K562 (cell line): Measurements from ENCODE around the gene DNAJC15. TPM values are rescaled to one million over a fixed set of nuclear protein-coding genes. Genes with fewer than 3 reads are reported as not detected.

Experiments
- ATAC-seq: fragments of 200-7000 bp; cut with Tn5 transposase; 3 replicates; pipeline ENCODE4 v1.9.1; 2020; ENCODE audit warnings: moderate library complexity
- BruUV-seq: library from RNA; stranded (reverse); fragments of 400-500 nt; replicated peaks from 2 replicates; lab custom pipeline; 2021; lab: Mats Ljungman, UMichigan
- CTCF ChIA-PET: fragments of 300-600 bp; formaldehyde crosslinking; extraction: SDS; loops from one replicate; lab custom pipeline; 2021; ENCODE audit warnings: low intra/inter-chr PET ratio; lab: Yijun Ruan, JAX
- POLR2A ChIA-PET: fragments of 300-600, 350-650 bp; sonication (Branson Sonifier 250); formaldehyde crosslinking; extraction: SDS; loops from one replicate; lab custom pipeline; 2021; ENCODE audit warnings: antibody characterized with exemption, inconsistent platforms; lab: Yijun Ruan, JAX
- DNase-seq, 4 experiments: peaks; one replicate each; pipeline versions ENCODE4 v3.0.0 to v3.0.0-alpha.2; 2011 to 2018; ENCODE audit warnings: low spot score in 3 of 4, mixed read lengths in 3 of 4; ENCODE audit errors: extremely low read depth in 1 of 4
- FAIRE-seq: peaks from 2 replicates; lab custom pipeline; 2011; peaks lifted over from hg19 to GRCh38; lab: Jason Lieb, UNC
- H2AFZ ChIP-seq: 2 replicates; pipeline ENCODE4 v1.6.0; 2011; ENCODE audit warnings: low read depth, low read length, control low read depth, inconsistent platforms
- H3K27ac ChIP-seq: fragments of 200-600 bp; 3 replicates; pipeline ENCODE4 v1.8.0; 2011; ENCODE audit warnings: low read depth, mild to moderate bottlenecking, control low read depth, inconsistent platforms, low read length, moderate library complexity, mixed read lengths; ENCODE audit errors: extremely low read depth
- H3K27me3 ChIP-seq, 2 experiments: fragments of 300-600 bp in 1 of 2; 2 replicates in 1 of 2; 3 replicates in 1 of 2; pipeline versions ENCODE4 v1.6.0 to v1.8.0; 2011; ENCODE audit warnings: inconsistent platforms in 2 of 2, low read length in 2 of 2, mild to moderate bottlenecking in 1 of 2, mixed read lengths in 1 of 2, moderate library complexity in 1 of 2; ENCODE audit not compliant: control insufficient read depth in 2 of 2, insufficient read depth in 2 of 2
- H3K36me3 ChIP-seq: fragments of 300-600 bp; 3 replicates; pipeline ENCODE4 v1.8.0; 2011; ENCODE audit warnings: mild to moderate bottlenecking, low read length, inconsistent platforms; ENCODE audit not compliant: control insufficient read depth, insufficient read depth
- H3K4me1 ChIP-seq, 2 experiments: fragments of 200-600 bp in 1 of 2; replicated peaks in 1 of 2; 2 replicates in 1 of 2; 3 replicates in 1 of 2; pipeline versions ENCODE4 v1.5.1 to v1.8.0; 2011; ENCODE audit warnings: inconsistent platforms in 2 of 2, low read length in 2 of 2, mild to moderate bottlenecking in 1 of 2, mixed read lengths in 1 of 2, moderate library complexity in 1 of 2; ENCODE audit not compliant: control insufficient read depth in 2 of 2, insufficient read depth in 2 of 2
- H3K4me2 ChIP-seq: 2 replicates; pipeline ENCODE4 v1.6.1; 2011; ENCODE audit warnings: low read length, control low read depth, inconsistent platforms, mixed read lengths; ENCODE audit not compliant: insufficient read depth
- H3K4me3 ChIP-seq: fragments of 200-600 bp; sonication (generic), shearing (Covaris generic); 2 replicates; pipeline ENCODE4 v1.5.1; 2016; ENCODE audit warnings: control low read depth, inconsistent platforms
- H3K79me2 ChIP-seq: fragments of 200-600 bp; 3 replicates; pipeline ENCODE4 v1.8.0; 2011; ENCODE audit warnings: low read length, inconsistent platforms; ENCODE audit not compliant: control insufficient read depth, insufficient read depth
- H3K9ac ChIP-seq, 2 experiments: 2 replicates each; pipeline versions ENCODE4 v1.6.0 to v1.6.1; 2011; ENCODE audit warnings: low read depth in 2 of 2, low read length in 2 of 2, control low read depth in 1 of 2, inconsistent platforms in 1 of 2, mild to moderate bottlenecking in 1 of 2, mixed read lengths in 1 of 2; ENCODE audit not compliant: insufficient read depth in 1 of 2
- H3K9me1 ChIP-seq: one replicate; pipeline ENCODE4 v1.6.0; 2011; ENCODE audit warnings: inconsistent platforms, mild to moderate bottlenecking, low read length, moderate library complexity; ENCODE audit not compliant: control insufficient read depth, insufficient read depth
- H3K9me3 ChIP-seq: replicated peaks from 2 replicates; pipeline ENCODE4 v1.5.1; 2011; ENCODE audit warnings: low read depth, low read length, inconsistent platforms; ENCODE audit not compliant: control insufficient read depth, insufficient read depth
- H4K20me1 ChIP-seq: replicated peaks from 2 replicates; pipeline ENCODE4 v1.6.1; 2011; ENCODE audit warnings: low read length, inconsistent platforms, mixed read lengths; ENCODE audit not compliant: control insufficient read depth, insufficient read depth
- CXXC5 ChIP-seq: fragments of 250-450 bp; sonication (Bioruptor Pico); IDR thresholded peaks from 2 replicates; pipeline ENCODE4 v1.8.0; 2022; ENCODE audit warnings: inconsistent platforms, mild to moderate bottlenecking, moderate library complexity
- FOXJ3 ChIP-seq: sonication (generic); formaldehyde crosslinking; IDR thresholded peaks from 2 replicates; pipeline ENCODE4 v1.4.0; 2020; ENCODE audit warnings: mild to moderate bottlenecking, missing genetic modification reagents
- HMG20B ChIP-seq: fragments of 250-450 bp; sonication (Bioruptor Pico); IDR thresholded peaks from 2 replicates; pipeline ENCODE4 v1.5.0; 2021; ENCODE audit warnings: mild to moderate bottlenecking
- ILF3 ChIP-seq: fragments of 450-650 bp; IDR thresholded peaks from 2 replicates; pipeline ENCODE4 v1.6.1; 2018; ENCODE audit warnings: antibody characterized with exemption, mild to moderate bottlenecking, moderate library complexity, borderline replicate concordance
- TEAD1 ChIP-seq, 2 experiments: fragments of 450-650 bp in 1 of 2; sonication (generic) in 1 of 2; formaldehyde crosslinking; IDR thresholded peaks; 2 replicates each; pipeline versions ENCODE4 v1.4.0 to v1.8.0; 2020 to 2022; ENCODE audit warnings: mild to moderate bottlenecking in 2 of 2, missing genetic modification reagents in 1 of 2
- ZNF507 ChIP-seq: conservative IDR thresholded peaks from 2 replicates; pipeline ENCODE4 v1.6.1; 2017; ENCODE audit warnings: missing genetic modification characterization, missing compliant biosample characterization
- ZNF668 ChIP-seq: fragments of 250-450 bp; sonication (Bioruptor Pico); IDR thresholded peaks from 2 replicates; pipeline ENCODE4 v1.8.0; 2022; ENCODE audit warnings: mild to moderate bottlenecking, inconsistent platforms
- WGBS: fragments of 100-300 bp; shearing (Covaris generic); methylation state at CpG from one replicate; pipeline ENCODE4 v1.1.6; 2016; ENCODE audit warnings: low coverage, mixed read lengths; ENCODE audit not compliant: insufficient coverage; ENCODE audit errors: missing lambda C conversion rate; 5-methylcytosine and 5-hydroxymethylcytosine counted together
- in situ Hi-C: fragments of 300-500 bp; cut with MboI; formaldehyde crosslinking; loops from 4 replicates; pipeline ENCODE4 v1.15.0; 2018; ENCODE audit warnings: inconsistent platforms, mixed read lengths
- intact Hi-C: fragments of 100-400 bp; cut with micrococcal nuclease; formaldehyde crosslinking; loops from 2 replicates; pipeline ENCODE4 v1.14.2; 2022
- polyA plus RNA-seq, 8 experiments: library from polyadenylated mRNA; depleted of rRNA in 4 of 8; stranded (reverse) in 5 of 8; unstranded in 3 of 8; fragments of >200 nt; fragmentation: Nextera tagmentation in 2 of 8; fragmentation: Illumina TruSeq in 1 of 8; extraction: Ambion mirVana in 2 of 8; extraction: Trizol in 1 of 8; gene quantifications; 2 replicates each; pipeline versions ENCODE4 v1.2.1 to v1.2.3, GENCODE V29; 2011 to 2014; ENCODE audit warnings: inconsistent platforms in 1 of 8, missing spikeins in 1 of 8
- total RNA-seq, 7 experiments: library from RNA; depleted of rRNA in 6 of 7; stranded (reverse); fragments of >200 nt in 6 of 7; fragmentation: Illumina TruSeq in 2 of 7; extraction: Trizol in 2 of 7; gene quantifications; 2 replicates each; pipeline versions ENCODE4 v1.2.1 to v1.2.3, GENCODE V29; 2011 to 2021; ENCODE audit warnings: low replicate concordance in 1 of 7
- TF ChIP-seq, protein P1 (sequence below): sonication (generic); formaldehyde crosslinking; IDR thresholded peaks from 2 replicates; pipeline ENCODE4 v1.8.1; 2022; ENCODE audit warnings: missing genetic modification reagents
- TF ChIP-seq, protein P2 (sequence below): fragments of 450-650 bp; IDR thresholded peaks from 2 replicates; pipeline ENCODE4 v1.6.1; 2016; ENCODE audit warnings: low read depth
- TF ChIP-seq, protein P3 (sequence below), 2 experiments: fragments of 450-650 bp in 1 of 2; sonication (generic) in 1 of 2; formaldehyde crosslinking; conservative IDR thresholded peaks; 2 replicates each; pipeline versions ENCODE4 v1.4.0 to v1.8.1; 2020 to 2022; ENCODE audit warnings: mild to moderate bottlenecking in 1 of 2, missing genetic modification reagents in 1 of 2
- TF ChIP-seq, protein P4 (sequence below): sonication (generic); formaldehyde crosslinking; IDR thresholded peaks from 2 replicates; pipeline ENCODE4 v1.8.0; 2023; ENCODE audit warnings: mild to moderate bottlenecking, missing genetic modification reagents

DNAJC15 gene
- total and polyA plus RNA-seq, 9 of the 15 experiments (the other 6 are each of a cell fraction or from before 2014, with no cell fraction given), result 0.47 to 3.8 (median 1.0) TPM

DNA sequence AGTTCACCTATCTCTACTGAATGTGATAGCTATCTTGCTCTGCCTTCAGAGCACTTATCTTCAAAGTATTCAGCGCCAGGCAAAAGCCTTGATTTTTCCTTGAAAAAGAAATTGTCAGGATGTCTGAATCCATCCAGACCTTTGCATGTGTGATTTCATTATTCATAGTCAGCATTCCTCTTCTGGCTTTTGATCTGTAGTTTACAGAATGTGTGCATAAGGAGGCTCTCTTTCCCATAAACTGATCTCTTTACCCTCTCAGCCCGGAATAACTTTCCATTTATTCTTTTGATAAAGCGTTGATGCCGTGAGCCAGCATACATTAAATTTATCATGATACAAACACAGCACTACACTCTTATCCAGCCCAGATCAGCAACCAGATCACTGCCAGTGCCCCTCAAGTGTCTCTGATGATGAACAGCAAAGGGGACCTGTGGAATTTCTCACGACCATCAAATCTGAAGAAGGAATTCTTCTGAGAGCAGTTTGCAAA lies 130.8 kb downstream of the DNAJC15 start:
- FAIRE-seq (no peak), ATAC-seq (no peak), DNase-seq (no peak)
- H3K4me2 ChIP-seq, result no peak overlapping the region
- intact Hi-C loops, result no loop called here
- no peaks in the 10 kb centered on the region for H3K36me3 ChIP-seq
- H4K20me1 ChIP-seq, result no peaks in the 10 kb centered on the region
- no peak overlapping the region for H3K4me3 ChIP-seq
- BruUV-seq, result no TSS peak
- H3K9ac ChIP-seq, result no peak overlapping the region
- no peaks in the 10 kb centered on the region for H3K9me1 ChIP-seq
- in situ Hi-C loops, result no loop called here
- WGBS, result 1% methylated on average over 5 of the region's 5 CpGs
- H3K9me3 ChIP-seq, result no peaks in the 10 kb centered on the region
- no peaks in the 10 kb centered on the region for H3K79me2 ChIP-seq
- H3K4me1 ChIP-seq, result no peaks in the 10 kb centered on the region
- no peak overlapping the region for H3K27ac ChIP-seq
- H2AFZ ChIP-seq, result no peak overlapping the region
- no peaks in the 10 kb centered on the region for H3K27me3 ChIP-seq
- TF ChIP-seq HMG20B (CRISPR knock-in tag) (no peak), FOXJ3 (CRISPR knock-in tag) (no peak), CXXC5 (no peak), ILF3 (no peak), ZNF507 (no peak), TEAD1 (CRISPR knock-in tag; IDR thresholded peaks at IDR 0.05) (no peak), ZNF668 (CRISPR knock-in tag) (no peak)
- TF ChIP-seq, protein P1, sequence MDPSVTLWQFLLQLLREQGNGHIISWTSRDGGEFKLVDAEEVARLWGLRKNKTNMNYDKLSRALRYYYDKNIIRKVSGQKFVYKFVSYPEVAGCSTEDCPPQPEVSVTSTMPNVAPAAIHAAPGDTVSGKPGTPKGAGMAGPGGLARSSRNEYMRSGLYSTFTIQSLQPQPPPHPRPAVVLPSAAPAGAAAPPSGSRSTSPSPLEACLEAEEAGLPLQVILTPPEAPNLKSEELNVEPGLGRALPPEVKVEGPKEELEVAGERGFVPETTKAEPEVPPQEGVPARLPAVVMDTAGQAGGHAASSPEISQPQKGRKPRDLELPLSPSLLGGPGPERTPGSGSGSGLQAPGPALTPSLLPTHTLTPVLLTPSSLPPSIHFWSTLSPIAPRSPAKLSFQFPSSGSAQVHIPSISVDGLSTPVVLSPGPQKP (CRISPR knock-in tag), result no peak
- TF ChIP-seq, protein P2, sequence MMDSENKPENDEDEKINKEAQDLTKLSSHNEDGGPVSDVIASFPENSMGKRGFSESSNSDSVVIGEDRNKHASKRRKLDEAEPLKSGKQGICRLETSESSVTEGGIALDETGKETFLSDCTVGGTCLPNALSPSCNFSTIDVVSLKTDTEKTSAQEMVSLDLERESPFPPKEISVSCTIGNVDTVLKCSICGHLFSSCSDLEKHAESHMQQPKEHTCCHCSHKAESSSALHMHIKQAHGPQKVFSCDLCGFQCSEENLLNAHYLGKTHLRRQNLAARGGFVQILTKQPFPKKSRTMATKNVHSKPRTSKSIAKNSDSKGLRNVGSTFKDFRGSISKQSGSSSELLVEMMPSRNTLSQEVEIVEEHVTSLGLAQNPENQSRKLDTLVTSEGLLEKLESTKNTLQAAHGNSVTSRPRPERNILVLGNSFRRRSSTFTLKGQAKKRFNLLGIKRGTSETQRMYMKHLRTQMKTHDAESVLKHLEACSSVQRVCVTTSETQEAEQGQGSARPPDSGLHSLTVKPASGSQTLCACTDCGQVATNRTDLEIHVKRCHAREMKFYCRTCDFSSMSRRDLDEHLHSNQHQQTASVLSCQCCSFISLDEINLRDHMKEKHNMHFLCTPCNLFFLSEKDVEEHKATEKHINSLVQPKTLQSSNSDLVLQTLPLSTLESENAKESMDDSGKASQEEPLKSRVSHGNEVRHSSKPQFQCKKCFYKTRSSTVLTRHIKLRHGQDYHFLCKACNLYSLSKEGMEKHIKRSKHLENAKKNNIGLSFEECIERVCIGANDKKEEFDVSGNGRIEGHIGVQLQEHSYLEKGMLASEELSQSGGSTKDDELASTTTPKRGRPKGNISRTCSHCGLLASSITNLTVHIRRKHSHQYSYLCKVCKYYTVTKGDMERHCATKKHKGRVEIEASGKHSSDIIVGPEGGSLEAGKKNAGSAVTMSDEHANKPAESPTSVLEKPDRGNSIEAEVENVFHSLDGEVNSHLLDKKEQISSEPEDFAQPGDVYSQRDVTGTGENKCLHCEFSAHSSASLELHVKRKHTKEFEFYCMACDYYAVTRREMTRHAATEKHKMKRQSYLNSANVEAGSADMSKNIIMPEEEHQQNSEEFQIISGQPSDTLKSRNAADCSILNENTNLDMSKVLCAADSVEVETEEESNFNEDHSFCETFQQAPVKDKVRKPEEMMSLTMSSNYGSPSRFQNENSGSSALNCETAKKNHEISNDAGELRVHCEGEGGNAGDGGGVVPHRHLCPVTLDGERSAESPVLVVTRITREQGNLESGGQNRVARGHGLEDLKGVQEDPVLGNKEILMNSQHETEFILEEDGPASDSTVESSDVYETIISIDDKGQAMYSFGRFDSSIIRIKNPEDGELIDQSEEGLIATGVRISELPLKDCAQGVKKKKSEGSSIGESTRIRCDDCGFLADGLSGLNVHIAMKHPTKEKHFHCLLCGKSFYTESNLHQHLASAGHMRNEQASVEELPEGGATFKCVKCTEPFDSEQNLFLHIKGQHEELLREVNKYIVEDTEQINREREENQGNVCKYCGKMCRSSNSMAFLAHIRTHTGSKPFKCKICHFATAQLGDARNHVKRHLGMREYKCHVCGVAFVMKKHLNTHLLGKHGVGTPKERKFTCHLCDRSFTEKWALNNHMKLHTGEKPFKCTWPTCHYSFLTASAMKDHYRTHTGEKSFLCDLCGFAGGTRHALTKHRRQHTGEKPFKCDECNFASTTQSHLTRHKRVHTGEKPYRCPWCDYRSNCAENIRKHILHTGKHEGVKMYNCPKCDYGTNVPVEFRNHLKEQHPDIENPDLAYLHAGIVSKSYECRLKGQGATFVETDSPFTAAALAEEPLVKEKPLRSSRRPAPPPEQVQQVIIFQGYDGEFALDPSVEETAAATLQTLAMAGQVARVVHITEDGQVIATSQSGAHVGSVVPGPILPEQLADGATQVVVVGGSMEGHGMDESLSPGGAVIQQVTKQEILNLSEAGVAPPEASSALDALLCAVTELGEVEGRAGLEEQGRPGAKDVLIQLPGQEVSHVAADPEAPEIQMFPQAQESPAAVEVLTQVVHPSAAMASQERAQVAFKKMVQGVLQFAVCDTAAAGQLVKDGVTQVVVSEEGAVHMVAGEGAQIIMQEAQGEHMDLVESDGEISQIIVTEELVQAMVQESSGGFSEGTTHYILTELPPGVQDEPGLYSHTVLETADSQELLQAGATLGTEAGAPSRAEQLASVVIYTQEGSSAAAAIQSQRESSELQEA, result no peak
- TF ChIP-seq, protein P3, sequence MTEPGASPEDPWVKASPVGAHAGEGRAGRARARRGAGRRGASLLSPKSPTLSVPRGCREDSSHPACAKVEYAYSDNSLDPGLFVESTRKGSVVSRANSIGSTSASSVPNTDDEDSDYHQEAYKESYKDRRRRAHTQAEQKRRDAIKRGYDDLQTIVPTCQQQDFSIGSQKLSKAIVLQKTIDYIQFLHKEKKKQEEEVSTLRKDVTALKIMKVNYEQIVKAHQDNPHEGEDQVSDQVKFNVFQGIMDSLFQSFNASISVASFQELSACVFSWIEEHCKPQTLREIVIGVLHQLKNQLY (CRISPR knock-in tag; conservative IDR thresholded peaks at IDR 0.05), result no peak
- TF ChIP-seq, protein P4, sequence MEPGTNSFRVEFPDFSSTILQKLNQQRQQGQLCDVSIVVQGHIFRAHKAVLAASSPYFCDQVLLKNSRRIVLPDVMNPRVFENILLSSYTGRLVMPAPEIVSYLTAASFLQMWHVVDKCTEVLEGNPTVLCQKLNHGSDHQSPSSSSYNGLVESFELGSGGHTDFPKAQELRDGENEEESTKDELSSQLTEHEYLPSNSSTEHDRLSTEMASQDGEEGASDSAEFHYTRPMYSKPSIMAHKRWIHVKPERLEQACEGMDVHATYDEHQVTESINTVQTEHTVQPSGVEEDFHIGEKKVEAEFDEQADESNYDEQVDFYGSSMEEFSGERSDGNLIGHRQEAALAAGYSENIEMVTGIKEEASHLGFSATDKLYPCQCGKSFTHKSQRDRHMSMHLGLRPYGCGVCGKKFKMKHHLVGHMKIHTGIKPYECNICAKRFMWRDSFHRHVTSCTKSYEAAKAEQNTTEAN, result no peak
- POLR2A ChIA-PET, result no interaction called here
- CTCF ChIA-PET, result no interaction called here
